Activated T-helper 9 cell treated with anti-CD3 and anti-CD28 coated beads, Interleukin-2, amount 50 U/mL, for 16 hours (primary cell): ENCODE measurements around the gene REN.

Source experiments
- DNase-seq: peaks from one replicate; pipeline ENCODE4 v3.0.0-alpha.2; 2020; ENCODE audit warnings: low read depth

Gene REN

GRCh38 chr1:204166219-204166618 lies at the start of gene REN:
Gene REN (minus strand): TSS chr1:204166337. CDS start chr1:204166293, 44 bp downstream.
- DNase-seq, result no peak

GRCh38 chr1:204213668-204214662 lies 47.8 kb upstream of the REN start, which contains the start of gene GOLT1A:
Gene GOLT1A (minus strand): TSS chr1:204213988. CDS start chr1:204213906, 82 bp downstream.
- DNase-seq, result no peak

- no peak for DNase-seq
These were observed 46.6 kb upstream of the REN start for GRCh38 chr1:204212715-204213114.

GRCh38 chr1:204211046-204211445 lies 44.9 kb upstream of the REN start:
- no peak for DNase-seq

- peak; percentile 62 for DNase-seq
These were observed 41.0 kb upstream of the REN start for GRCh38 chr1:204207136-204207616.

- DNase-seq, result no peak
These were observed 40.0 kb upstream of the REN start for GRCh38 chr1:204206121-204206520.

GRCh38 chr1:204205486-204205885 lies 39.3 kb upstream of the REN start:
- no peak for DNase-seq

GRCh38 chr1:204204944-204205343 lies 38.8 kb upstream of the REN start:
- no peak for DNase-seq

- no peak for DNase-seq
These were observed 37.1 kb upstream of the REN start for GRCh38 chr1:204203206-204203767.

GRCh38 chr1:204202481-204202880 lies 36.3 kb upstream of the REN start:
- no peak for DNase-seq

GRCh38 chr1:204201348-204202040 lies 35.4 kb upstream of the REN start:
- no peak for DNase-seq

- no peak for DNase-seq
These were observed 33.4 kb upstream of the REN start for GRCh38 chr1:204199579-204199978.

GRCh38 chr1:204198348-204199340 lies 32.5 kb upstream of the REN start:
- no peak for DNase-seq

- no peak for DNase-seq
These were observed 30.9 kb upstream of the REN start for GRCh38 chr1:204197068-204197467.

GRCh38 chr1:204196068-204196795 lies 30.1 kb upstream of the REN start, which contains the start of gene KISS1:
Gene KISS1 (minus strand): TSS chr1:204196491. CDS start chr1:204192876, 3,615 bp downstream.
- DNase-seq, result no peak

GRCh38 chr1:204194771-204195170 lies 28.6 kb upstream of the REN start:
- no peak for DNase-seq

- DNase-seq, result no peak
These were observed 27.9 kb upstream of the REN start for GRCh38 chr1:204194080-204194479.

- DNase-seq, result no peak
These were observed 26.6 kb upstream of the REN start for GRCh38 chr1:204192589-204193352.

- DNase-seq, result no peak
These were observed 25.9 kb upstream of the REN start for GRCh38 chr1:204192046-204192445.

- DNase-seq, result no peak
These were observed 25.3 kb upstream of the REN start for GRCh38 chr1:204191456-204191855.
